ENCODE data around the gene FGFR2.
"Not testable (repeated sequence)": the region's sequence is repeated elsewhere in the genome, so short reads cannot be mapped to it uniquely, and the experiment has no call there.

Gene FGFR2

DNA sequence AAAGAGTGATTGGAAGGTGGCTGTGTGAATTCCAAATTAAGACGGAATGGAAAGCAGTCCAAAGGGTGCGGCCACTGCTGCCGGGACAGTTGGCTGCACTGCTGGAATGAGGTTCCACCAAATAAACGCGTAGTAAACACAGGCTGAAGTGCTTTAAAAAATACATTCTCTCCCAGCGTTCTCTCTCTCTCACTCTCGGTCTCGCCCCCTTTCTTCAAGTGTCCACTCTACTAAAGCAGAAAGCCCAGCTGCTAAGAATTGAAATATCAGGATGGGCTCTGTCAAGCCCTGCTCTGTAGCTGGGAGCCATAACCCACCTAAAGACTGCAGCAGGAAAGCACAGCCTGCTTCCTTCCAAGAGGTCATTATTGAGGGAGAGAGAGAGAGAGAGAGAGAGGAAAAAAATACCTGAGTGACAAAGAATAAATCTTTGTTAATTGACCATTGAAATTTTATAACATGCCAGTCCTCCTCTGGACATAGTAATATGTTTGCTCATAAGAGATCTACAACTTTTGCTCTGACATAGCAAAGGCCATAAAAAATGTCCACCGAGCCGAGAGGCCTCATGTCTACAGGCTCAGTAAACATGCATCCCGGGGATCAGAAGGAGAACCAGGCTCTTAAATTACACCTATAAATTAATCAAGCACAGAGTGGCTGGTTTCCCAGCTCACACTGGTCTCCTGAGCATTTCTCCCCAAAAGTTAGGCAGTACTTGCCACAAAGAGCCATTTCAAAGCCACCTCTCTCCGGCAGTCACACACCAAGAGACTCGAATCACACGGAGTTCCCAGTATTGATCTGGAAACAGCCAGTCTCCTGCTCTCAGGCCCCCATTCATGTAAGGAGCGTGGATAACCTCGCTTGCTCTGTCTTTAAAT is 72.8 kb downstream of the FGFR2 start:
- DNase-seq (ENCODE audit: low read depth in 1 of 2, low spot score in 1 of 2), result no peak

DNA sequence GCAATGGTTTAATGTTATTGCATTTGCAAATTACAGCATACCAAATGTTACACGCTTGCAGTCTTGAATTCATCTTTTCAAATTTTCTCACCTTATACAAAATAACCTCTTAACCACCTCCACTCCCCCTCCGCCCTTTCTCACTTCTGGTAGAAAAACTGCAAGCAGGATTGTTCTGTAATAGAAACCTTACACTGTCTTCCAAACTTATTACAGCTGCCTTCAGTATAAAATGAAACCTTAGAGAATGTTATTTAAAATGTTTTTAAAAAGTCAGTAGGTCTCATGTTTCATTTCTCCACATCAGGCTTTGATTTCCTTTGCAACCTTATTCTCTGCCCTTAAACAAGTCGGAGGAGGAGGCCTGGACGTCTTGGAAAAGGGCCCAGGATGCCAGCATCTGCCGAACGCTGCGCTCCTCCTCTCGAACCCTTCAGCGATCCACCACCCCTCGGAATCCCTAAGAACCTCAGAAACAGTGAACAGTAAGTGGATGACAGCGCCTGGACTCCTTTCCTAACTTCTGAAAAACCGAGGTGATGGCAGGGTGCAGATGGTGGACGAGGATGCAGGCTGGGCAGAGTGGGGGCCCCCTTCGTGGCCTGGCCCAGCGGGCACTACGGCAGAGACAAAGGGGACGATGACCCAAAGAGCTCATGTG is 74.0 kb downstream of the FGFR2 start:
- no peak for DNase-seq (ENCODE audit: low read depth in 1 of 2, low spot score in 1 of 2)

GRCh38 chr10:121522831-121523230 is 75.4 kb downstream of the FGFR2 start:
- no peak for DNase-seq (ENCODE audit: low read depth in 1 of 2, low spot score in 1 of 2)

DNA sequence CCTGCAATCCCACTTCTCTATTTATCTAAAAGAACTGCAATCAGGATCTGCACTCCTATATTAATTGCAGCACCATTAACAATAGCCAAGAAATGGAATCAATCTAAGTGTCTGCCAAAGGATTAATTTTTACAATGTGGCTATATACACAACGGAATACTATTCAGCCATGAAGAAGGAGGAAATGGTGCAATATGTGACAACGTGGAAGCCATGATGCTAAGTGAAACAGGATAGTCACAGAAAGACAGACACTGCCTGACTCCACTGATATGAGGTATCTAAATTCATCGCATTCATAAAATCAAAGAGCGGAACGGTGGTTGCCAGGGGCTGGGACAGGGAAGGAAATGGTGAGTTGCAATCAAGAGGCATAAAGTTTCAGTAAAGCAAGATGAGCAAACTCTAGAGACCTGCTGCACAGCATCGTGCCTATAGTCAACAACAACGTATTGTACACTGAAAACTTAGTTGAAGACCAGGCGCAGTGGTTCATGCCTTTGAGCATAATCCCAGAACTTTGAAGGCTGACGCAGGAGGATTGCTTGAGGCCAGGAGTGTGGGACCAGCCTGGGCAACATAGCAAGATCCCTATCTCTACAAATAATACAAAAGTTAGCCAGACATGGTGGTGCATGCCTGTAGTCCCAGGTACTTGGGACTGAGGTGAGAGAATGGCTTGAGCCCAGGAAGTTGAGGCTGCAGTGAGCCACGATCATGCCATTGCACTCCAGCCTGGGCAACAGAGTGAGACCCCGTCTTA is 76.3 kb downstream of the FGFR2 start:
- DNase-seq (ENCODE audit: low read depth in 1 of 2, low spot score in 1 of 2), result no peak

DNA sequence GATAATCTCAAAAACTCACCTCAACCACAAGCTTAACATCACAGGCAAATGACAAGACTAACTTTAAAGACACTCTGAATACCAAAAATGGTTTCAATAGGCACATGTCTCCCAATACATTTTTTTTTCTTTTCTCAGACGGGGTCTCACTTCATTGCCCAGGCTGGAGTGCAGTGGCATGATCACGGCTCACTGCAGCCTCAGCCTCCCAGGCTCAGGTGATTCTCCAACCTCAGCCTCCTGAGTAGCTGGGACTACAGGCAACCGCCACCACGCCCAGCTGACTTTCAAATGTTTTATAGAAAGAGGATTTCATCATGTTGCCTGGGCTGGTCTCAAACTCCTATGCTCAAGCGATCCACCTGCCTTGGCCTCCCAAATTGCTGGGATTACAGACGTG is 77.7 kb downstream of the FGFR2 start:
- DNase-seq (ENCODE audit: low read depth in 1 of 2, low spot score in 1 of 2), result not testable (repeated sequence)

DNA sequence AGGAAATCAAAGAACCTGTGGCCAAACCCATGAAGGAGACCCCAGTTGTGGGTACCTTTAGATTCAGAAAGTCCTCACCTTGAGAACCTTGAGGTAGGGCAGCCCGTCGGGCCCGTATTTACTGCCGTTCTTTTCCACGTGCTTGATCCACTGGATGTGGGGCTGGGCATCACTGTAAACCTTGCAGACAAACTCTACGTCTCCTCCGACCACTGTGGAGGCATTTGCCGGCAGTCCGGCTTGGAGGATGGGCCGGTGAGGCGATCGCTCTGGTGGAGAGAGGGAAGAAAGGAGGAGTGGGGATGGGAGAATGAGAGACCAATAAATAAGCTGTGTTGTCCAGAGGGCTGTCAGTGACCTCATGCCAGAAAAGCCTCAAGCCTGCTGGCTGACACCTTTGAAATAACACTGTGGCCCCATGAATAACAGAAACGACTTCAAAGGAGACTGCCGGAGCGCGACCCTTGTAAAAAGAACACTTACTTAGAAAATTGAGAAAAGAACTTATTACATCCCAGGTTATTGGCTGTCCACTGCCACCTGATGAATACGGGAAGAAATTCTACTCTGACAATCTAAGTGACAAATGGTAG is 78.2 kb downstream of the FGFR2 start:
- DNase-seq (ENCODE audit: low read depth in 1 of 2, low spot score in 1 of 2), result no peak

- DNase-seq (ENCODE audit: low read depth in 1 of 2, low spot score in 1 of 2), result no peak
Measured at GRCh38 chr10:121519411-121519810, 78.8 kb downstream of the FGFR2 start.

- no peak for DNase-seq (ENCODE audit: low read depth in 1 of 2, low spot score in 1 of 2)
Measured at GRCh38 chr10:121518333-121518732, 79.9 kb downstream of the FGFR2 start.

DNA sequence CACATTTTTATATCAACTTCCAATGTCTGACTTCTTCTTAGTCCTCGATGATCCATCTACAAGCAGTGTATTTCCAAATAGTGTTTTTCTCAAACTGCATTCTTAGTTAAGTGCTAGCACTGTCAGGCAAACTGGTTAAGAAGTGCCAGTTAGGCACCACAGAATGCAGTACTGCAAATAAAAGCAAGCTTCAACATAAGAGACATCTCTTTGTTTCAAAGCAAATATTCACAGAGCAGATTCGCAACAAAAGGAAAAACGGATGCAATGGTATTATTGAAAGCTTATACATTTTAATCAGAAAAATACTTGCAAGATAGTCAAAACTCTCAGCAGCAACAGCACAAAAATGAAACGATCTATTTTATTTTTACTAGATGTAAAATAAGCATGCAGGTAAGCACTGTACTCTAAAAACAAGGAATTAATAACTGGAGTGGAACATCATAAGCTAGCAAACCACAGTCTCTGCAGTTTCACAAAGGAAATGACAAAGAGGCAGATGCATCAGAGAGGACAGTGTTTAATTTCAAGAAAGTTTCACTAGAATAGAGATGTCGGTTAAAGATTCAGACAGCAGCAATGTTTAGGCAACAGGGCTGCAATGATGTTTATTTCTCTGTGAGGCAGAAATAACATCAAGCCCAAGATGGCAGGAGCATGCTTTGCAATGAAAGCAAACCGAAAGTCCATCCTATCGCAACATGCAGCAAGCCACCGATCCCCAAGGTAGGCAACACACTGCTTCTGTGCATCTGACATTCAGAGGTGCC is 82.0 kb downstream of the FGFR2 start:
- DNase-seq (ENCODE audit: low read depth in 1 of 2, low spot score in 1 of 2), result no peak

GRCh38 chr10:121514141-121514865 is 83.9 kb downstream of the FGFR2 start:
- DNase-seq (ENCODE audit: low read depth in 1 of 2, low spot score in 1 of 2), result no peak

DNA sequence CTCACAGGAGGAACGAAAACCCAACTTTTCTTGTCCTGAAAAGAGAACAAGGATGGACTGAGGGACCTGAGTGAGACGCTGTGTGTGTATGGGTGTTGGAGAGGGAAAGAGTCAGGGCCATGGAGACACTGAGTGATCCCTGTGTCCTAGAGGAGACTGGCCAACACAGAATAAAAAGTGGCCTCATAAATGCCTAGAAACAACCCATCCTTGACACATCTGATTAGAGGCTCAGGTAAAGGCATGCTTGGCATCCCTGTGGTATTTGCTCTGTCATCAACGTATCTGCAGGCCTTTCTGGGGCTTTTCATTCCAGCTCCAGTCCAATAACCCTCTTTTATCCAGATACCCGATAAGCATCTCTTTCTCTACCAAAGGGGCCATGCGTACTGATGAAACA is 86.3 kb downstream of the FGFR2 start:
- no peak for DNase-seq (ENCODE audit: low read depth in 1 of 2, low spot score in 1 of 2)

GRCh38 chr10:121511460-121511859 is 86.8 kb downstream of the FGFR2 start:
- DNase-seq (ENCODE audit: low read depth in 1 of 2, low spot score in 1 of 2), result no peak

DNA sequence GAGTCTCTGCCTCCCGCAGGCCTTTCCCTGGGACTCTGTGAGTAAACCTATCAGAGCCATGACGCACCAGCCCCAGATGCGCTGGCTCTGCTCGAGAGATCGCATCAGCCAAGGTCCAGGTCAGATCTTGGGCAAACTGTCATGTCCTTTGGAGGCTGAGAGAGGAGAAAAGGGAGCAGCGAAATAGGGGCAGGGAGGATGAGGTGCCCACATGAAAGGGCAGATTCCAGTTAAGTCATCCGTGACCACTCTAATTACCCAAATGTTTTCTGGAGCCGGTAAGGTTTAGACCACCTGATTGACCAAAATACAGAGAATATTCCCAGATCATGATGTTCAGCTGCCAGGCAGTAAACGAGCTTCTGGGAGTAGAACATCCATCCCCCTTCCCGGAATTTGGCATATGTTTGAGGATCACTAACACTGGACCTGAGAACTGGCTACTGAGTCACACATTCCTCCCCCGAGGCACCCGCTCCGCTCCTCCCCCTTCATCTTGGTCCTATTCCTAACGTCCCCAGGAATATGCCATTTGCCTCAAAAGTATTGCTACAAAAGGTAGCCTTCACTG is 88.0 kb downstream of the FGFR2 start:
- DNase-seq (ENCODE audit: low read depth in 1 of 2, low spot score in 1 of 2), result no peak

DNA sequence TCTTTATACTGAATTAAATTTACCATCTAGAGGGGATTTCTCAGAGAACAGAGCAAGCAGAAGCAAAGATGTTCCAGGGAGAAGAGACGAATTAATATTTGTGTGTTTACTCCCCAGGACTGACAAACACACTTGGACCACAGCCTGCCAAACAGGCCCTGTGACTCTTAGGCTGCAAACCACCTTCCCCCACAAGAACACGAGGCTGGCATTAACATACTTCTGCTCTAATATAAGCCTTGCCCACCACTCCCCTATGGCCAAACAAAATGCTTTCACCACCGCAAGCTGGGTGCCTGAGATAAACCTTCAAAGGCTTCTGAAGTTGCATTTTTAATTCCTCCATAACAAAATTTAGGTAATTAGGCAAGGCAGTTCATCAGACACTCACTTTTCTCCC is 88.4 kb downstream of the FGFR2 start:
- DNase-seq (ENCODE audit: low read depth in 1 of 2, low spot score in 1 of 2), result no peak

- no peak for DNase-seq (ENCODE audit: low read depth in 1 of 2, low spot score in 1 of 2)
Measured at GRCh38 chr10:121509112-121509511, 89.1 kb downstream of the FGFR2 start.

DNA sequence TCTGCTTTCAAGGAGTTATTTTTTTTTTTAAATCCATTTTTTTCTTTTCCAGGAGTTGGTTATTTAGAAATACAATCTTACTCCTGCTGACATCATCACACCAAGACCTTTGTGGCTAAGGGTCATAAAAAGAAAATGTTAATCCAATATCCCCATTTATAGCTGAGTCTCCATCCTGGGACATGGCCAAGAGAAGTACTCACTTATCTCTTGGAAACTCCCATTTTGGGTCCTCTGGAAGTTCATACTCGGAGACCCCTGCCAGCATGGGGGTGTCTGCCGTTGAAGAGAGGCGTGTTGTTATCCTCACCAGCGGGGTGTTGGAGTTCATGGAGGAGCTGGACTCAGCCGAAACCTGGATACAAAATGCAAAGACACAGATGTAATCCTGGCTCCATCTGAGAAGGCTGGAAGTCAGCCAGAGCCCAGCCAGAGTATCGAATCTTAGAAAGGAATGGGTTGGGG is 94.6 kb downstream of the FGFR2 start:
- no peak for DNase-seq (ENCODE audit: low read depth in 1 of 2, low spot score in 1 of 2)

- DNase-seq (ENCODE audit: low read depth in 1 of 2, low spot score in 1 of 2), result no peak
Measured at GRCh38 chr10:121501796-121502195, 96.4 kb downstream of the FGFR2 start.

DNA sequence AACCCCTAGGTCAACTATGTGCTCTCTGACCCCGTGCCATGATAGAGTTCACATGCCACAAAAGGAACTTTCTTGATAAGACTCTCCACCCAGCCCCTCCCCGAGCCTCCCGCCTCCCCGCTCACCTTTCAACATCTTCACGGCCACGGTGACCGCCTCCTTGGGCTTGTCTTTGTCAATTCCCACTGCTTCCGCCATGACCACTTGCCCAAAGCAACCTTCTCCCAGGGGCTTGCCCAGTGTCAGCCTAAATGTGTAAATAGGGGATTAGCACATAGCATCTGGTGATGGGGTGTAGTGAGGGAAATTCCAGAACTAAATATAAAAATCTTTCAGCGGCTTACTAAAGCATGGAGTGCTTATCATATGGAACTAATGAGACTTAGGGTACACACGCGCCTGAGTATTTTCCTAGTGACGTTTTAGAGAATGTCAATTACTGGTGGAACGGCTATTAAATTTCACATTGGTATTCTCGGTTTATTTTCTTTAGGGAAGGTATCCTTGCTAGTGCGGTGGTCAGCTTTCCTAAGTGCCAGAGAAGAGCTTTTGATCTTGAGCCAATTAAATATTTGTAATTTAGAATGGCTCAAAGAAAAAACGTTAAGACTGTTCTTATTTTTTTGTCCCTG is 97.4 kb downstream of the FGFR2 start:
- DNase-seq (ENCODE audit: low read depth in 1 of 2, low spot score in 1 of 2), result no peak

Measured in stimulated activated CD4-positive, alpha-beta T cell treated with anti-CD3 and anti-CD28 coated beads, Interleukin-15, amount 100 ng/mL, for 1 hour (primary cell).